ENCODE measurements around the gene TMED1.

Gene TMED1

DNA sequence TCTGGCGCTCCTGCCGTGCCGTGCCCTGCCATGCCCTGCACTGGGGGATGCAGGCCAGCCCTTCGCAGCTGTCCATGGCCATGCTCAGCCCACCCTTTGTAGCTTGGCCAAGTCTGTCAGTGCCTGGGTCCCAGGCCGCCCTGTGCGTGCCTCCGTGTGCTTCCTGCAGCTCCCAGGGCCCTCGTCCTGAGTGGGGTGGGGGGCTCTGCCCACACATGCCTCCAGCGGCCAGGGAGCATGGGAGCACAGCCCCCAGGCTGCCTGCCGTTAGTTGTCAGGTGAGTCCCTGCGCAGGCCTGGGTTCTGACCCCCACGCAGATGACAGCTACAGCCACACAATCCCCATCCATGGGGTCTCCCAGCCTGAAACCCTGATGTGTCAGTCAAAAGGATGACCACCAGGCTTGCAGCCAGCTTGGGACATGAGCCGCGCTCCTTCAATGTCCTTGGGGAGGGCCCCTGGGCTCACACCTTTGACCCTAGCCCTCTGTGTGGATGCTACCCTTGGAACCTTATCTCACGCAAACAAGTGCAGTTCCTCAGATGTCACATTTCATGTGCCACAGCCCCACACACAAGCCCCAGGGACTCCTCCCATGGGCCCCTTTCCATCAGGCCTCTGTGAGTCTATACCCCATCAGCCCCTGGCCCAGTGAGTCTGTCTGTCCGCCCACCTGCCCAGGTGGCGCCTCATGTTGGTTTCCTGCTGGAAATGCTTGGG is 24.5 kb downstream of the TMED1 start:
- no peak for DNase-seq (ENCODE audit: low read depth in 2 of 2)

DNA sequence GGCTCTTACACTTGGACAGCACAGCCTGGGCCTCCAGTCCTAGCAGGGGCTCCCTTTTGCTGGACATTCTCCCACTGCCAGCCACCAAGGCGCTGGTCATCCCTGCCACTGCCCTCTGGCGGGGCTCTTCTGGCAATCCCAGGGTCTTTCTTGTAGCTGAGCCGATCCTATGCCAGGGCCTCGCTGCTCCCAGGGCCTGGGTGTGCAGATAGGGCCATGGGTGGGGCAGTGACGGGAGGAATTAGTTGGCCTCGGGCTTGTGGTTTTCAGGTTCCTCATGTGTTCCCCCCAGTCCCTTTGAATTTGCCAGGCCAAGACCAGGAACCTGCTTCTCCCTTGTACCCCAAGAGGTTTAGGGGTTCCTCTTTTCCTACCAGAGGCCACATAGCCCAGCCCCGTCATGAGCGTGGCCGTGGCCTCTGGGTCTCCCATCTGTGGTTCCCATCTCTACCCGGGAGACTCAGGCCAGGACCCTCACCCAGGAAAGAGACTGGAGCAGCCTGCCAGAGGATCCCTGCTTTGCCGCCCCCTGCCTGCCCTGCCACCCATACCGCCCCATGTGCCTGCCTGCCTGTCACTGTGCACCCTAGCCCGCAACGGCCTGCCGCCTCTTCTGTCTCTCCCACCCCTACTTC is 26.2 kb downstream of the TMED1 start:
- no peak for DNase-seq (ENCODE audit: low read depth in 2 of 2)

DNA sequence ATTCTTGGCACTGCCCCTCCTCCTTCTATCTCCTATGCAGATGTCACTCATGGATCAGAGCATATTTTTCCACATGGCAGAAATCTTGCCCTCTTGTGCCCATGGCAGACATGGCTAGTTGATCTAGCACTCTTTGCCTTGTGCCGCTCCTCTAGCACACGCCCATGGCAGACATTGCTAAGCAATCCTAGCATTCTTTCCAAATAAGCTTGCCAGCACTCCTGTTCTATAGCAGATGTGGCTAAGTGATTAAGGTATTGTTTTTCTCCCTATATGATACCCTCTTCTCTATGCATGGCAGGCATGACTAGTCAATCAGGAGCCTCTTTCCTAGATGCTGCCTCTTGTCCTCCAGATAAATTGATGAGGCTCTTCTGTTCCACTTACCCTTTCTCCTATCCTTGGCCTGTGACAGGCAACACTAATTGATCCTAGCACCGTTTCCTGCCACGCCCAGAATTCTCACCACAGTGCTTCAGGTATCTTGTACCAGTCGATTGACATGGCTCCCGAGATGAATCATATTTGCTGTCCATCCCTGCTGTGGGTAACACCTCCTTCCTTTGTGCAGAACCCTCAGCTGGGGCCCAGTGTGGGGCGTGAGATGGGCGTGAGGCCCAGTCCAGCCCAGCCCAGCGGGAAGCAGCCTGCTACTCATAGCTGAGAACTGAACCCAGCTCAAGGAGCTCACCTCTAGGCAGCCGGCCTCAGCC is 26.9 kb downstream of the TMED1 start:
- DNase-seq (ENCODE audit: low read depth in 2 of 2) = no peak

DNA sequence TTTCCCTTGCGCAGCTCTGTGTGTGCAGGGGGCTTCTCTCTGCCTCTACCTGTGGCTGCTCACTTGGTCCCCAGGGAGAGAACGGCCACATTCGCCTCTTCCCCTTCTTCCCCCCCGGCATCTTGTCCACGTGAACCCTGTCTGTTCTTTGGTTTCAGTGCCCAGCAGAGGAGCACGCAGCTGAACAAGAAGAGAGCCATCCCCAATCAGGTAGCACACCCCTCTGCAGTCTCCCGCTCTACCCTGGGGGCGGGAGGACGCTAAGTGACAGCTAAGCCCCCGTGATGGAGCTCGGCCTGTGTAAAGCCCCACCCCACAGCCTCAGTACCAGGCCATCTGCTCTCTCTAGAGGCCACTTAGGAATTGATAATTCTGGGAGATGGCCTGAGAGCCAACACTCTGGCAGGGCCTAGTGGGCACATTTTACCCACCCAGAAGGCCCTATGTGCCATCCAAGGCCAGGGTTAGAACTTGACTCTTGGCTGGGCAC is 30.2 kb downstream of the TMED1 start:
- DNase-seq (ENCODE audit: low read depth in 2 of 2) = no peak

DNA sequence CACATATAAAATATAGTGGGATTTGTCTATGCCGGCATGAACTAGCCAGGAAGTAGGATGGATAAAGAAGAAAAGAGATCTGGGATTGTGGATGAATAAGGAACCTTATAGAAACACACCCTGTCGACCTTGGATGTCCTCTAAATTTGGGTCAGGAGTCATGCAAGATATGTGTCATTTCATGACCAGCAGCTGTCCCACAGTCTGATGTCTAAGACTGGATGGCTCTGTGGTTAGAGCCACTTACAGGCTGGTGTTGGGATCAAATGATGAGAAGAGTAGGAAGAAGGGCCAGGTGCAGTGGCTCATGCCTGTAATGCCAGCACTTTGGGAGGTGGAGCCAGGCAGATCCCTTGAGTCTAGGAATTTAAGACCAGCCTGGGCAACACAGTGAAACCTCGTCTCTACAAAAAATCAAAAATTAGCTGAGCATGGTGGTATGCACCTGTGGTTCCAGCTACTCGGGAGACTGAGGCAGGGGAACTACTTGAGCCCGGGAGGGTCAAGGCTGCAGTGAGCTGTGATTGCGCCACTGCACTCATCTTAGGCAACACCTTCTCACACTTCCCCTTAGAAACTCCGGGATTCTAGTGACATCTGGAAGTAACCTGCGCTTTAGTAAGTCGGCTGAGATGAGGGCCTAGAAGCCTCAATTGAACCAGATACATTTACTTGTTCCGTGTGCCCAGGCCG is 30.8 kb downstream of the TMED1 start:
- no peak for DNase-seq (ENCODE audit: low read depth in 2 of 2)

DNA sequence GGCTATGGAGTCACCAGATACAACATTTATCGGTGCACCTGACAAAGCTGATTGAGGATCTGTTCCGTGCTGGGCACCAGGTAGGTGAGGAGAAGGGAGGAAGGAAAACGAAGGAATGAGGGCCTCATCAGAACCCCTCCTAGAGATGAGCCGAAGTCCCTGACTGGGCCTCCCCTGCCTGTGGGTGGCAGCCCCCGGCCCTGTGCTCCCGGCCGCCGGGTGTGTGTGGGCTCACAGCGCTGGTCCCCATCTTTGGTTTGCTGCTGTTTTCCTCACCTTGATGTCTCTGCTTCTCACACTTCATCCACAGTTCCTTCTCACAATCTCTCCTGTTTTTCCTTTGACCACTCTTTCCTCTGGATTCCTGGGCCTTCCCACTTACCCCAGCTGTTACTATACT is 32.8 kb downstream of the TMED1 start:
- no peak for DNase-seq (ENCODE audit: low read depth in 2 of 2)

DNA sequence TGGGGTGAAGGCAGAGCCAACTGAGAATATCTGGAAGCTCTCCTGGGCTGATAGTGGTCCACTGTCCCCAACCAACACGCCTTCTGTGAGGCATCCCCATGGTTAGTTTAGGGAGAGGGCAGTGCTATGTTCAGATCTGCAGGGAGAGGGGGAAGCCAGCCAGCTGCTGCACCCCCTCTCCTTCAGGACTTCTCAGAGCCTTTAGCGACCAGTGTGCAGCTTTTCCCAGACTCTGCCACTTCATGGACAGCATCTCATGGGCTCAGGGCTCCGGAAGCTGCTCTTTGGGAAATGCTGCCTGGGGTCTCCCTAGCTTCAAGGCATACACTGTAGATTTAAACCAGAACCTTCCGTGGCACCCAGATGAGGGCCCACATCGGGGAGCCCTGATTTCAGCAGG is 33.5 kb downstream of the TMED1 start:
- DNase-seq (ENCODE audit: low read depth in 2 of 2) = no peak

DNA sequence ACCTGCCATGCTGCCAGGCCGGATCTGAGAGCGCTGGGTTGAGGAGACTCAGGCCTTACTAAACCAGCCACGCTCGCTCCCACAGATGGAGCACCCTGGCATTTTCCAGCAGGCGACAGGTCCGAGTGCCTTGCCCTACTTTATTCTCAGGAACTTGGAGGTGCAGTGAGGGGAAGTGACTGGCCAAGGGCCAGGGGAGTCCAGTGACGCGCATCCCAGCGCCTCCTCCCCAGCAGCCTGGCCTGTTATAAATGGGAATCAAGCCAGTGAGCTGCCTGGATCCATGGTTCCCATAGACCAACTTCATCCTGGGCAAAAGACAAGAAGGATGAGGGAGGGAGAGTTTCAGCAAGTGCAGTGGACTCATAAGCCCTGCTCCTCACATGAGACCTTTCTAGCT is 35.5 kb downstream of the TMED1 start:
- DNase-seq (ENCODE audit: low read depth in 2 of 2) = no peak

DNA sequence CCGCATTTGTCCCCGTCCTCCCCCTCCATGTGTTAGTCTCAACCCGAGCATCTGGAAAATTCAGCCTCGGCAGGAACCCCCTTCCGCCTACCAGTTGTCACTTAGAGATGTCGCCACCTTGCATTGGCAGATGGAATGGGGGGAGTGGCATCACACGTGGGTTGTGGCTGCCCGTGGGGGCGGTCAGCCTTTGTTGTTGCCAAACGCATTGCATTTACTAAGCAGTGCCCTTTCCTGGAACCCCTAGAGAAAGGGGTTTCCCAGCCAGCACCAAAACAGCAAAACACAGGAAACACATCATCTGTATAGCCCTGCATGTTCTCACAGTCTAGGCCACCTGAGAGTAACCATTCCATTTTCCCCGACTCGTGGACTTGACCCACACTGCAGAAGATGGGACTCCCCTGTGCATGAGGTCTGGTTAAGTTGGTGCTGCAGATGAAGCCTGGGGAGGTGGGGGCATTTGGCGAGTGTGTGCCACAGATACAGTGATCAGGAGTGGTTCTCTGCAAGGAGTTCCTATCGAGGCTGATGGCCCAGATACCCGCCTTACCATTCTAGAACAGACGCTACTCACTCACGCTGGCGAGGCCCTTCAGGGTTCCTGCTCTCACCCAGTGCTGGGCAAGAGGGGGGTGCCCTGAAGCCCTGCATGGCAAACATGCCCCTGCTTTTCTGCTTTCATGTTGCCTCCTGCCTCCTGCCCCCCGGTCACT is 38.3 kb downstream of the TMED1 start:
- peak; percentile 74 to 79 for DNase-seq (ENCODE audit: low read depth in 2 of 2)

DNA sequence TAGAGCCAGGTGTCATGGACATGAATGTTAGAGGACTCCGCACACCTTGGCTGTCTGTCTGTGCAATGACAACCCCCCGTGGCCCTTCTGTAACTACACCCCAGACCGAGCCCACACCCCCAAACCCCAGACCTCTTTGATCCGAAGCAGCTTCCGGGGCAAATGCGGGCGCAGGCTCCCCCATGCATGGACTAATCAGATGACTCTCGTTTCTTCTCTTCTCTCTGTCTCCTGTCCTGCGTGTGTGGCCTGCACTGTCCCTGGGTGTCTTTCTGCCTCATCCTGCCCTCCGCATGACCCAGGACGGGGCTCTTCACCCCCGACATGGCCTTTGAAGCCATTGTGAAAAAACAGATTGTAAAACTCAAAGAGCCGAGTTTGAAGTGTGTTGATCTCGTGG is 38.9 kb downstream of the TMED1 start:
- no peak for DNase-seq (ENCODE audit: low read depth in 2 of 2)

DNA sequence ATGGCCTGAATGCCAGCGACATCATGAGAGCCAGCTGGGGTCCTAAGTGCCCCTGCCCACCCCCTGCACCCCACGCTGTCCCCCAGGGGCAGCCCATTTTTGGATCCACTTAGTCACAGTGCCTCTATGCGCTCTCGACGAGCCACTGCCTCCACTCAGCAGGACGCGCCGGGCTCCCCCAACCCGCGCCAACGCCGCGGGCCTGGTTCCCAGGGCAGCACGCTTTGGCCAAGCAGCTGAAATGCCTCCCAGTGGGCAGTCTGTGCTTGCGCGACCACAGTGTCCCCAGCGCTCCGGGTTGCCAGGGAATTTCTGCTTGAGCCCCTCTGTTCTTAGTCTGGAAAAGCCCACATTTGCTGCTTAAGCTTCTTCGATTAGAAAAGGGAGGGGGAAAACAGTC is 39.4 kb downstream of the TMED1 start:
- DNase-seq (ENCODE audit: low read depth in 2 of 2) = no peak

DNA sequence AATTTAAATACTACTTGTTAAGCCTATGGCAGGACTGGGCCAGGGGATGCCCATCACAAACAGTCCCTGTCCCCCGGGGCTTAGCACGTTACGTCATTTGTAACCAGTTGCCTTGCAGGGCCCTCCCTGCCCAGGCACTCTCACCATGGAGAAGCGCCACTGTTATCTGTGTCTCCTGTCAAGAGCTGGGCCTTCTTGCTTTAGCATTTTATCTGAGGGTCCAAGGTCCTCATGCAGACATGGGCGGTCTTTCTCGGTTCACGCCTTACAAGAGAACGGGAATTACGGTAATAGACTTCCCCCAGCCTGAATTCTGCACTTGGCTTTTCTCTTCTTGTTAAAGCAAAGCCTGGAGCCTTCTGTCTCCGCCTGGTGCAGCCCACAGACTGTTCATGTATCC is 46.1 kb downstream of the TMED1 start:
- no peak for DNase-seq (ENCODE audit: low read depth in 2 of 2)

DNA sequence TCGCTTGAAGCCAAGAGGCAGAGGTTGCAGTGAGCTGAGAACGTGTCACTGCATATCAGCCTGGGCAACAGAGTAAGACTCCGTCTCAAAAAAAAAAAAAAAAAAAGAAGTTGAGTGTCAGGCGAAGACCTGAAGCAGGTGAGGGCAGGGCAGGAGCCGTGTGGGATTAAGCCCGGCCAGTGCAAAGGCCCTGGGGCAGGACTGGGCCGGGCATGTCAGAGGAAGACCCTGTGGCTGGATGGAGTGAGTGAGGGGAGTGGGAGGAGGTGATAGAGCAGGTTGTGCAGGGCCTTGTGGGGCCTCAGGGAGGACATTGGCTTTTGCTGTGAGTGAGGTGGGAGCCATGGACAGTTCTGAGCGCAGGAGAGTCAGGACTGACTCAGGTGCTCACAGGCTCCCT is 47.9 kb downstream of the TMED1 start:
- DNase-seq (ENCODE audit: low read depth in 2 of 2) = no peak

DNA sequence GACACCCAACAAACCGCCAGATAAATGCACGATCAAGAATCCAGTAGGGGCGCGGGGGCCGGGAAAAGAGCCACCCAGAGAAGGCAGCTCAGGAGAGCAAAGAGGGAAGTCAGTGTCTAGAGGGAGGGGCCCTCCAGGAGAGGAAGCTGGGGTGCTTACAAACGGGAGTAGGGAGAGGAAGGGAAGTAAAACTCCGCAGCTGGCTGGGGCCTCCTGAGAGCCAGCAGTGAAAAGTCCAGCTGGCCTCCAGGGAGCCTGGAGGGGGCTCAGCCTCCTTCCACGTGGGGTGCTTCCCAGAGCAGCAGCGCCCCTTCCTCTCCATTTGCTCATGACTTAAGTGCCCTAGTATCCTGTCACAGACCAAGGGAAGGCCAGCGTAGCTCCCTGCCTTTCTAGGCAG is 51.8 kb downstream of the TMED1 start:
- DNase-seq (ENCODE audit: low read depth in 2 of 2) = no peak

DNA sequence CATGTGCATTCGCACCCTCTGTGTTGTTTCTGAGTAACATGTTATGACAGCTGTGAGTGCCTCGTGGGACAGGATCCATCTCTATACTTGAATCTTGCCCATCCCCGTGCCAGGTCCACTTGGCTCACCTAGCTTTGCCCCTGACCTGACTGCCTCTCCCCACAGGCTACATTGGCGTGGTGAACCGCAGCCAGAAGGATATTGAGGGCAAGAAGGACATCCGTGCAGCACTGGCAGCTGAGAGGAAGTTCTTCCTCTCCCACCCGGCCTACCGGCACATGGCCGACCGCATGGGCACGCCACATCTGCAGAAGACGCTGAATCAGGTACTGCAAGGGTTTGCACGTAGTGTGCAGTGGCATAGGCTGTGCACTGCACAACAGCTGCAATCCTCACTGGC is 53.2 kb downstream of the TMED1 start:
- DNase-seq (ENCODE audit: low read depth in 2 of 2) = no peak
